ENCODE results near the gene TP73.

Gene TP73

DNA sequence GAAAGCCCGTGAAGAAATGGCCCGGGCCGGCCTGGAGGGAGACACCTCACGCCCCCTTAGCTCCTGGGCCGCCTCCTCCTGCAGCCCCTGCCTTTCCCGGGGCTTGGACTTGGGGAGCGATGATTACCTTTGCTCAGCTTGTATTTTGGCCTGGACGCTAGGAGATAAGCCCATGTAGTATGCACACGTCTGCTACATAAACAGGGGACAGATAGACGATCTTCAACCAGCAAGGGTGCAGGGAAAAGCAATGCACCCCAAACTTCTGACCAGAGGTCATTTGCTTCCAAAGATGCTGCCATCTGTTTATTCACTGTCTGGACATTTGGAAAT, 936 bp downstream of the TP73 start:
- DNase-seq (ENCODE audit: low spot score), result no peak

DNA sequence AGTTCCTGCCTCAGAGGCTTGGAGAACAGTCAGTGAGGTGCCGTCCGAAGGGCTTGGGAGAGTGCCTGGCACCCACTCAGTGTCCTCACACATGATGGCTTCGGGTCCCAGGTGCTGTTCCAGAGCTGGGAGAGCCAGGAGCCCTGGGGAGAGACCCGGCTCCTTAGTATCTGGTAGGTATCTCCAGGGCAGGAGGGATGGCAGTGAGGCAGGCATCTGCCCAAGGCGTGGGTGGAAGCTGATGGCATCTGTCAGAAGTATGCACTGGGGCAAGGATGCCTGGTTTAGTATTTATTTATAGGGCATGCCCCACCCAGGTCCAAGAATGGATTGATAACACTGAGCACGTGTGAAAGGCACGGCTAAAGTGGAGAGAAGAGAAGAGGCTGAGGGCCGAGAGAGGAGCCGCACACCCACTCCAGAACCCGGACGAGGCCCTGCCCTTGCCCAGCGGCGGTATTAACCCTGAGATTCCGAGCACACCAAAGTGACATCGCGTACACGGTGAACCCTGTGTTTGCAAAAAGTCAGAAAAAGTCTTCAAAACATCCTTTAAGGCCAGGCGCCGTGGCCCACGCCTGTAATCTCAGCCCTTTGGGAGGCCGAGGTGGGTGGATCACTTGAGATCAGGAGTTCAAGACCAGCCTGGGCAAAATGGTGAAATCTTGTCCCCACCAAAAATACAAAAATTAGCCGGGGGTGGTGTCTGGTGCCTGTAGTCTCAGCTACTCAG, 2.4 kb downstream of the TP73 start:
- DNase-seq (ENCODE audit: low spot score), result no peak

DNA sequence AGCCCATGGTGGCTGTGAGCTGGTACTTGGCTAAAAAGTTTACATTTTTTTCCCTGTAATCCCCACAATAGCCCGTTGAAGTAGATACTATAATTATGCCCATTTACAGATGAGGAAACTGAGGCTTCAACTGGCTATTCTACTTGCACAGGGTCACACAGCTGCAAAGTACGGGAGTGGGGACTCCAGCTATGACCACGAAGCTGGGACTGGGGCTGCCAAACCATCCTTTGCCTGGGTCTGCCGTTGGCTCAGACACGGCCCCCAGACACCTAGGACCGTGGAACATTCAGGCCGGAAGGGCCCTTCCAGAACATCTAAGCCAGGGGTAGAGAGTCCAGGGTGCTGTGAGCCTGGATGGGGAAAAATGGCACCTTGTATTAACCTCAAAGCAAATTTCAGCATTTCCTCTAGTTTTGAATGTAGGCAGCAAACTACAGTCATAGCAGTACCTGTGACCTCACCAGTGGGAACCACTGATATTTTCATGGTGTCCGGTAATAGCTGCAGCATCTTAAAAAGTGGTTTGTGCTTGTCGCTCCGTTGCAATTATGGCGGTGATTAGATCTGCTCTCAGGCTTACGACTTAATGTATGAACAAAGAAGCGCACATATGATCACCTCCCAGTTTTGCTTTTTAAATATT, 4.3 kb downstream of the TP73 start:
- DNase-seq (ENCODE audit: low spot score), result no peak

DNA sequence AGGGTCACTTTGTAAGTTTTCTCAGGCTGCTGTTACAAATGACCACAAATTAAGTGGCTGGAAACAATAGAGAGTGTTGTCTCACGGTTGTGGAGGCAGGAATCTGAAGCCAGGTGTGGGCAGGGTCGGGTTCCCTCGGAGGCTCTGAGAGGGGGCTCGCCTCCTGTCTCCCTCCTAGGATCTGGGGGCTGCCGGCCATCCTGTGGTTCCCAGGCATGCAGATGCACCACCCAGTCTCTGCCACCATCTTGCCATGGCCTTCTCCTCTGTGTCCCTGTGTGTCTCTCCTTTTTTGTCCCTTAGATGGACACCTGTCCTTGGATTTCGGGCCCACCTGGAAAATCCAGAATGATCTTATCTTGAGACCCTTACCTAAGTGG, 4.8 kb downstream of the TP73 start:
- no peak for DNase-seq (ENCODE audit: low spot score)

DNA sequence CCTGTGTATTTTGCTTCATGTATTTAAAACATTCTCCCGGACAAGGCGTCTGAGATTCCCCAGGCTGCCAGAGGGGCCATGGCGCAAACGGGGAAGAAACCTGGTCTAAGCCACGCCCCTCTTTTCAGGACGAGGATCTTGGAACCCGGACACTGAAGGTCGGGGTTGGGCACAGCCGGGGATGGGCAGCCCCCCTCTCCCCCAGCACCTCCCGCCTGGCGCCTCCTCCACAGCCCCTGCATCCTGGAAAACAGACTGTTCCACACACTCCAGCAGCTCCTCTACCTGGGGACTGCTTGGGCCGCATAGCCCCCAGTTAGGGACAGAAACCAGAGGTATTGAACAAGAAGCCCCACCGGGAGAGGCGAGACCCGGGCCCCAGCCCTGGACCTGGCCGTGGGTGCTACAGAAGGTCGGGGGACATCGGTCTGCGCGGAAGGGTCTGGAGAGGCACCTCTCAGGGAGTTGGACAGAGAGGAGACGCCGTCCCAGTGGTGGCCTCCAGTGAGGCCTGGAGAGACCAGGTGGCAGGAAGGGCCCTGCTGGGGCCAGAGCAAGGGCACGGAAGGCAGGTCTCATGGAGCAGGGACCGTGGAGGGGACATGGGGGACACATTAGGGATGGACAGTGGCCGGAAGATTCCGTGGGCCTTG, 5.4 kb downstream of the TP73 start:
- no peak for DNase-seq (ENCODE audit: low spot score)

DNA sequence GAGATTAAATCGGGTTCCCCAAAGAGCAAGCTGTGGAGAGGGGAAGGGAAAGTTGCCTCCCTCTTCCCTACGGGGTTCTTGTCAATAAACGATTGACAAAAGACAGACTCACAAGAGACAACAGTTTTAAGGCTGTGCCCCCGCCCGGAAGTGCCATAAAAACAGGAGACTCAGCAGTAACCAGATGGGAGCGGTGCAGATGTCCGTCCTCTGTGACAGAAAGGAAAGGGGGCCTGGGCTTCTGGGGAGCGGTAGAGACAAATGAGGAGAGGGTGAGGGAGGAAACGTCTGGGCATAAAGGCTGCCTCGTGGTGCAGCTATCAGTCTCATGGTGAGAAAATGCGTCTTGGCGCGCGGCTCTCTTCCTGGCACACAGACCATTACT, 5.9 kb downstream of the TP73 start:
- no peak for DNase-seq (ENCODE audit: low spot score)

DNA sequence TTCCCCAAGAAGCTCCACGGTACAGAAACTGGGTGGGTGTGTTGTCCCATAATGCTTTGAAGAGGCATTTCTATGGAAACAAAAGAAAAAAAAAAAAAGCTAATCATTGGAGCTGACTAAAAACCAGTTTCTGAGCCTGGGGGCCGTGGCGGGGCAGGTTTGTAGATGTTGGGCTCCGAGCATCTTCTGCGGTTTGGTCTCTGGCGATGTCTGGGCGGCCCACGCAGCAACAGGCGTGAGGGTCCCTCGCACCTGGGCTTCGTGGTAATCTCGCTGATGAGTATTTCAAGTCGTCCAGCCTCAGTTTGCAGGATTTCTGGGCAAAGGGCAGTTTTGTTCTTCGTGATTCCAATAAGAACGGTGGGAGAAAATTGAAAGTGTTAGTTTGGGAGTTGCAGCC, 6.8 kb downstream of the TP73 start:
- DNase-seq (ENCODE audit: low spot score), result no peak

DNA sequence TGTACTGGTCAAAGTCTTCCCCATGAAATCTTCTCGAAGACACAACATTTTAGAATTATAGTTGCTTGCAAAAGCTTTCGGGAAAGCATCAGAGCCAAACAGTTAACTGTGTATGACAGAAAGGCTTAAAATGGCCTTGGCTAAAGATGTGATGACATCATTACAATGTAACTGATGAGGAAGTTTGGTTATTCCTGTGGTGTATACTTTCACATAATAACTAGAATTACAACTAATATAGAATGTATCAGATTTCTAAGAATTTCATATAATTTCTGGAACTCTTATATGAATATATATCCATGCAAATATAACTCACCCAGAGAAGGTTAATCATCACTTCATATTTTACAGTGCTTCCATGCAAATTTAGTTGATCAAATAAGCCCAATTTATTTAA, 8.4 kb downstream of the TP73 start:
- no peak for DNase-seq (ENCODE audit: low spot score)

DNA sequence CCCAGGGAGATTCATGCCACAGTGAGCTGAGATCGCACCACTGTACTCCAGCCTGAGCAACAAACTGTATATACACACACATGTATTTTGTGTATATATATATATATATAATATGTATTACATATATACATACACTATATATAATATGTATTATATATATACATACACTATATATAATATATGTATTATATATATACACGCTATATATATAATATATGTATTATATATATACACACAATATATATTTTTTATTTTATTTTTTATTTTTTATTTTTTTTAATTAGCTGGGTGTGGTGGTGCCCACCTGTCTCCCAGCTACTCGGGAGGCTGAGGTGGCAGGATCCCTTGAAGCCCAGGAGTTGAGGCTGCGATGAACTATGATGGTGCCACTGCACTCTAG, 9.3 kb downstream of the TP73 start:
- DNase-seq (ENCODE audit: low spot score), result no peak

DNA sequence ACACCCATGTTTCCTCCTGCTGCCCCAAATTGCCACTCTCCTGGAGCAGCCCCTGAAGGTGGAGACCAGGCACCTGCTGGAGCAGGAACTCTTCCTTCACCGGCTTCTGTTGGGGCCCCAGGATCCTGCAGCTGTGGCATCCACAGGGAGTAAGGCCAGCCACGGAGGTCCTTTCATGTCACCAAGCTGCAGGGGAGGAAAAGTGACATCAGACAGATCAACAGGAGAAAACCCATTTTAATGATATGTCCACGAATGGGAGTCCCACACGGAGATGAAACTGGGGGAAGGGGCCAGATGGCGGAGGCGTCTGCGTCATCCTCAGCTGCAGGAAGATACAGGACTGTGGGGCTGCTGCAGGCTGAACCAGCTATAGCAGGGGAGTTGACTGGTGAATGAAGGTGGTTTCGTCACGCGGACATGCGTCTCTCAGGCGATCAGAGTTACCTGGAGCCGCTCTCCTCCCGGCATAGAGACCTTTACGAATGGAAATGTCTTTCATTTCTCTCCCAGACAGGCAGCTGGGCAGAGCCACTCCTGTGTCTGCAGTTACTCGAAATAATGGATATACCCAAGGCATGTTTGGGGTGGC, 9.9 kb downstream of the TP73 start:
- no peak for DNase-seq (ENCODE audit: low spot score)

DNA sequence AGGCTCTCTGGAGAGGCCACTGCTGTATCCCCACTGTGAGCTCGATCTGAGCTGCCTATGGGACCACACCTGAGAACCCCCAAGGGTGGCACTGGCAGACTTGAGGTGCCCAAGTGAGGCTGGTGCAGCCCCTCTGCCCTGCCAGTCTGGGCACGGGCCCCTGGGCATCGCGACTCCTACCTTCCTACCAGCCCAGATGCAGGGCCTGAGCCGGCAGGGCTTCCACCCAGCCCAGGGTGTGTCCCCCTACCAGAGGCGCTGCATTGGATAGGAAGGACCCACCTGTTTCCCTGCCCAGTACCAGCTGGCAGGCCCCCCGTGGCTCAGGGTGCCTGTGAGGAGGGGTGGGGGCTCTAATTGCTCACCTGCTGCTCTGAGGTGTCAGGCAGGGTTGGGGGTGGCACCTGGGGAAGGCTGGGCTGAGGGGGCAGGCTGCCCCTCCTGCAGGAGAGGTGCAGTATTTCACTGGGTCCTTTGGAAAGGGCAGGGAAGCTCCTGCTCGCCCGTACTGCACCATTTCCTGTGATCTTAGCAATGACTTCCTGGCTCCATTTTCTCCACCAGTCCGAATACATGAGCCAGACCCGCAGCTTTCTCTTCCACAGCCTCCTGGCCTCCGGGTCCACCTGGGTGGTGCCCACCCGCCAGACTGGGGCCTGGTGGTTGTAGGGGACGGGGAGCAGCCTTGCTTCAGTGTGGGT, 11.8 kb downstream of the TP73 start:
- no peak for DNase-seq (ENCODE audit: low spot score)

DNA sequence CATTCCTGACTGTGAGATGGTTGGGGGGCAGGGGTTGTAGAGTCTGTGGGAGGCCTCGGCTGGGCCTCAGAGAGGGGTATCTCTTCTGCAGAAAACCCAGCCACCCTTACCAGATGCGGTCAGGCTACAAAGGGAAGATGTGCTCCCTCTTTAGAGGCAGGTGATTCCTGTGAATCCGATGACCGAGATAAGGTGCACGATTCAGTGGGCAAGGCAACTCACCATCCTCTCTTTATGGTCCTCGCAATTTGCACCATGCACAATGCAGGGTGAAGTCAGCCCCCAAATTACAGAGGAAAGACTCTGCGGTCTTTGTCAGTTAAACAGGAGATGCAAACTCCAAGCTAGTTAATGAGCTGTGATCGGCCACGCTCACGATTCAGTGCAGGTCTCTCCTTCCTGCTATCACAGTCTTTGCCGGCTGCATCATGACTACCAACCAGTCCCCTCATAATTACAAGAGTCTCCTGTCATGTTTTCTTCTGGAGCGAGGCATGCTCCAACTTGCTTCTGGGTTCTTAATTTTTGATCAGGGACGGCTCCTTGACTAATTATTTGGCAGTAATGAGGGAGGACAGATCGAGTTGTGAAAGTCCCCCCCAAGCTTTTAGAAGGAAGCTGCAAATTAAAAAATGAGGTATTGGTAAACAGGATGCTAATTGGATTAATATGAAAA, 12.5 kb downstream of the TP73 start:
- DNase-seq (ENCODE audit: low spot score), result no peak

DNA sequence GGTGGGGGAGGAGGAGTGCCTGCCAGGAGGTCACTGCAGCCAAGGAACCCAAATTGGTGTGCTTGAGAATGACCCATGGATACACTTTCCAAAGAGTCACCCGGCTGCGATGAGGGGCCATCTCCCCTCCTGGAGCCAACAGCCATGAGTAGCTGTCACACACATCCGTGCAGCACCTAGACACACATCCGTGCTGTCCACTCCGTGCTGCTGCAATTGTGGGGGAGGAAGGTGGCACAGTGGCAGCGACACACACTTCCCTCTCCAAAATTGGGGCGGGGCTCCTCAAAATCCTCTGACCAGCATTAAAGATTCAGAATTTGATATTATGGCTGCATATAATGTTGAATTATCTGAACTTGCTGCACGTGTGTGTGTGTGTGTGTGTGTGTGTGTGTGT, 15.8 kb downstream of the TP73 start:
- no peak for DNase-seq (ENCODE audit: low spot score)

DNA sequence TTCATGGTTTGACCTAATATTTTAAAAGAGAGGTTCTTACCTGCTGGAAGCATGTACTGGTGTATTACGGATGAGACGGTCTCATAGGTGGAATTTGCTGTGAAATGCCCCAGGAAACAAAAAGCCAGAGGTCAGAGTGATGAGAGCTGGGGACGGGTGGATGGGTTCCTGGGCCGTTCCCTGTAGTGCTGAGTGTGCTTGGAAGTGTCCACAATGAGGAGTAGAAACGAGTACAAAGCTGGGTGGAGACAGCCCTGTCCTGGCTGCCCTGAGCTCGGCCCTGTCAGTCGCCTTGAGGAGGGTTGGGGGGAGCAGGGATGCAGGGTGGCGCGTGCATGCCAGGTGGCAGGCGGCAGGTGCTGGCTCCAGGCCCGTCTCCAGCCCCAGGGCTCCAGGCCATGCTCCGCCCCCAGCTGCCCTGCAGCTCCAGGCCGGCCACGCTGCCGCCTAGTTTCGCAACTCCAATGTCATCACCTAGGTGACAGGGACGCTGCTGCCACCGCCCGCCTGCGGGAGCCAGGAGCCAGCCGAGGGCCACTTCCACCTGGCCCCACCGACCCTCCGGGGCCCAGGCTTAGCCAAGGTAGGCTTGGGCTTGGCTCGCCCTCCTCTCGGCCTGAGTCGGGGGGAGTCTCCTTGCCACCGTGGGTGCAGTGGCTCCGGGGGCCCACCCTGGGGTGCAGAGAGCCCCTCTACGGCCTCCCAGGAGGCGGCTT, 16.4 kb downstream of the TP73 start:
- no peak for DNase-seq (ENCODE audit: low spot score)

DNA sequence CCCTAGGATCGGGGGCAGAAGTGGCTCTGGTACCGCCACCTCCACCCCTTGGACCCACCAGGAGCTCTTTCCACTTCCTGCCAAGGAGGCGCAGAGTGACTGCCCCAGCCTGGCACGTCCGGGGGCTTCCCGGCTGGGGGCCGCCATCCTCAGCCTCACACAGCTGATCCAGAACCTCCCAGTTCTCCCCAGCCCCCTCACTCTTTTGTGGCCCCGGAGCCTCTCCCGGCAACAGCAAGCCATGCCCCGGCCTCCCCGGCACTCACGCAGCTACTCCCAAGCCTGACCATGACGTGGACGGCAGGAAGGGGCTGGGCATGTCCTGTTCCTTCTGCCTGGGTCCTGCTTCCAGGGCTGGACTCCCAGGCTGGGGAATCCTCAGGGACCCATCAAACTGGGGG, 17.1 kb downstream of the TP73 start:
- no peak for DNase-seq (ENCODE audit: low spot score)

DNA sequence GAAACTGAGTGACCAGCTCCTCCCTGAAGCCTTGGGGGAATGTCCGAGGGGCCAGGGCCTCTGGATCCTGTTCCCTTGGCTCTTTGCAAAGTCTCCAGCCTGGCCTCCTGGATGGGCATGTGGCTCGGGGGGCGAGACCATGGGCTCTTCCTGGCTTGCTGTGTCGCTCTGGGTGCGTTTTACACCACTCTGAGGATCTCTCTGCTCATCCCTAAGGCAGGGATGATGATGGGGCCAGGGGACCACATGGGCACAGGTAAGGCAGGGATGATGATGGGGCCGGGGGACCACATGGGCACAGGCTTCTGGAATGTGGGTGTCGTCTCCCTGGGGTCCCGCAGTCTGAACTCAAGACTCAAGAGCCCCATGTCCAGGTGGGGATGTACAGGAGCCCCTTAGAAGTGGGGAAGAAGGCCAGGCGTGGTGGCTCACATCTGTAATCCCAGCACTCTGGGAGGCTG, 17.7 kb downstream of the TP73 start:
- no peak for DNase-seq (ENCODE audit: low spot score)

DNA sequence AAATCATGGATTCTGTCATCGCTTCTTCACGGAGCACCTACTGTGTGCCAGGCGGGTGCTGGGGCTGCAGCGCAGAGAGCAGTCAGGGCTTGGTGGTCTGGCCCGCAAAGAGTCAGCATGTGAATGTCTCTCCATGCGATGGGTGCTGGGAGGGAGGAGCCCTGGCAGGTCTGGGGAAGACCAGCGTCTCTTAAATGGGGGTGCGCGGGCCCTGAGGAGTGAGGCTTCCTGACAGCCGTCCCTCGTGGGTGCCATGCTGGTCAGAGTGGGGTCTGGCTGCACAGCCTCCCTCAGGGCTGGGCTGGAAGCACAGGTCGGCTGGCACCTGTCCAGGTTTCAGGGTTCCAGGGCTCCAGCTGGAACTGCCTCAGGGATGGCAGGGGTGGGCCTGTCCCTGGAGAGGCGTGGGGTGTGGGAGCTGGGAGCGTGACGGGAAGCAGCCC, 18.5 kb downstream of the TP73 start:
- no peak for DNase-seq (ENCODE audit: low spot score)

DNA sequence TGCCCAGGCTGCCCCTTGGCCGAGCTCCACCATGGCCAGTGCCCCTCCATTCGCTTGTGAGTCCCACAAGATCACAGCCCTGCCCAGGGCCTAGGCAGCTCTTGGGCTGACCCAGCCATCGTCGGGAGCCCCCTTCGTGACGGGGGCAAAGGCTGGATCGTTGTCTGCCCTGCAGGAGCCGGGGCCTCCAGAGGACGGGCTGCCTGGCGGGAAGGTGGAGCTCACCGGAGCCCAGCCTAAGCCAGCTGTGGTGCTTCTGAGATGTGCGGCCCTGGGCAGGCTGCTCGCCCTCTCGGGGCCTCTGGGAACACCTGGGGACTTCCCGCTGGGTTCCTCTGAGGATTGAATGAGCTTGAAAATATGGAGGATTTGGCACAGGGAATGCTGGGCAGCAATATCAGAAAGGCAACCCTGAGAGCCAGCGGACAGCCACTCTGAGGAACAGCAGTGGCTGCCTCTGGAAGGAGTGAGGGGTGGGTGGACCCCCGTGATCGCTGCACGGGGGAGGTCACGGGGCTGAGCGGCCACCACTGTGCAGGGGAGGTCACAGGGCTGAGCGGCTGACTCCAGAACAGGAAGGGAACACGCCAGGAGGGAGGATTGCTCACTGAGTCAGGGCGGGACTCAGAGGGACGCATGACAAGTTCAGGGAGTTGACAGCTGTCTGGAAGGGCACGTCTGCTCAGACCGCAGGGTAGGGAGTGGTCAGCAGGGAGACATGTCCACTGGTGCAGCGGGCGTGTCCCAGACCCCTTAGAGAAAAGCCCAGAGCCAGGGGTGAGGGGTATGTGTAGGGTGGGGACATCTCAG, 19.3 kb downstream of the TP73 start:
- DNase-seq (ENCODE audit: low spot score), result no peak

DNA sequence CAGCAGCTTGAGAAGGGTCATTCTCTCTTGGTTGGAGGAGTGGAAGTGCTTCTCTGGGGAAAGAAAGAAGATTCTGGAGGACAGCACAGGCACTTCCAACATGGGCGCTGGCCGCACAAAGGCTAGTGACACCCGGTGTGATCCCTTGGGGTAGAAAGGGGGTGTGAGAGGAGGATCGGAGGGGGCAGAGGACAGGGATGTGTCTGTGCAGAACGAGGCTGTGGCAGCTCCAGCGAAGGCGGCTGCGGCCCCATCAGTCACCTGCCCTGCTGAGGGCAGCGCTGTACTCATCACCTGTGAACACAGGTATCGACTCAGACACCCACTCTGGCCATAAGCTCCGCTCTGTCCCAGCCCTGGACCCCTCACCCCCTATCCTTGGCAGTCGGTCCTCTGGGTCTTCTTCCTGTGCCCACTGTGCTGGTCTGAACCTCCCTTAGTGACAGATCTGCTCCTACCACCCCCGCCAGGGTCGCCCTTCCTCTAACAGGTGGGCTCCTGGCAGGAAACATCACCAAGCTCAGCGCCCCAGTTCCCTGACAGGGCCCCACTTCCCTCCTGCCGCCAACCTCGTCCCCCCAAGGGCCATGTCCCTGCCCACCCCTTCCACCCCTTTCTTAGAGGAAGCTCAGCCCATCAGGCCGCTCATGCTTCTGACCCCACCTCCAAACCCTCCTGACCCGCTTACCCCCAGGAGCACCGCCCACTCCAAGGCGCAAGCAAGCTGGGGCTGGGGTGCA, 20.1 kb downstream of the TP73 start:
- no peak for DNase-seq (ENCODE audit: low spot score)

DNA sequence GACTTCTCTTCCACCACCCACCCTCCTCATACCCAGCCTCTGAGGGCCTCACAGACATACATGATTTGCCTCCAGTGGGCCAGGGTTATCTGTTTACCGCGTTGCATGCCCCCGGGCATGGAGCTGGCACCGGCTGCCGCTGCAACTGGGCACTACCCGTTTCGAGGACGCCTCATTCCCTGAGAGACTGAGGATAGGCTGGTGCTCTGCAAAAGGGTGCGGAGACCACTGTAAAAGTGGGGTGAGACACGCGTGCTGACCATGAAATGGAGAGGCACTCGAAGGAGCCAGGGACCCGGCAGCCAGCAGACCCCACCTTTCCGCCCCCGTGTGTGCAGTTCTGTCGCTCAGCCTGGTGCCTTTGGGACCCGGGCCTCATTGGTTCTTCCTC, 20.6 kb downstream of the TP73 start:
- DNase-seq (ENCODE audit: low spot score), result no peak
